Measurements from ENCODE around the gene URB2. TPM values are rescaled to one million over a fixed set of nuclear protein-coding genes. Genes with fewer than 3 reads are reported as not detected.
A peak's percentile ranks its signal among the peaks of the same experiment; 100 is the strongest.
"Not testable (repeated sequence)": the region's sequence is repeated elsewhere in the genome, so short reads cannot be mapped to it uniquely, and the experiment has no call there.

The URB2 gene
- total RNA-seq, 2 experiments from 2014 or later = 13.9 to 16.5 TPM

- ATAC-seq; H3K27ac Mint-ChIP-seq; intact Hi-C loops (cut with DNase I, micrococcal nuclease); DNase-seq; POLR2A ChIA-PET; H3K27me3 Mint-ChIP-seq; H3K9me3 Mint-ChIP-seq (ENCODE audit: low read depth); H3K4me3 Mint-ChIP-seq: not testable (repeated sequence)
- H3K36me3 Mint-ChIP-seq (ENCODE audit: low read depth) = peaks cover 29% of the 10 kb centered on the region
- H3K4me1 Mint-ChIP-seq = peaks cover 13% of the 10 kb centered on the region
- CTCF ChIA-PET = interaction anchor here (0.7 kb wide), 1 partner anchor 32 kb away, joined by 3 read pairs; no protein-coding TSS in a partner anchor
These were observed 30.2 kb upstream of the URB2 start for GRCh38 chr1:229595876-229596275.

GRCh38 chr1:229596925-229597699 lies 28.9 kb upstream of the URB2 start:
- DNase-seq = no peak
- Mint-ChIP-seq H3K27ac (no peak overlapping the region), H3K27me3 (no peaks in the 10 kb centered on the region), H3K36me3 (ENCODE audit: low read depth) (peaks cover 38% of the 10 kb centered on the region), H3K4me3 (no peak overlapping the region), H3K4me1 (peaks cover 16% of the 10 kb centered on the region), H3K9me3 (ENCODE audit: low read depth) (no peaks in the 10 kb centered on the region)
- CTCF ChIA-PET = interaction anchor here (0.7 to 0.8 kb wide), 3 partner anchors 14 to 33 kb away, joined by 3 read pairs; no protein-coding TSS in a partner anchor
- ATAC-seq = no peak
- intact Hi-C loops (cut with DNase I, micrococcal nuclease) = no loop called here
- POLR2A ChIA-PET = no interaction called here

DNA sequence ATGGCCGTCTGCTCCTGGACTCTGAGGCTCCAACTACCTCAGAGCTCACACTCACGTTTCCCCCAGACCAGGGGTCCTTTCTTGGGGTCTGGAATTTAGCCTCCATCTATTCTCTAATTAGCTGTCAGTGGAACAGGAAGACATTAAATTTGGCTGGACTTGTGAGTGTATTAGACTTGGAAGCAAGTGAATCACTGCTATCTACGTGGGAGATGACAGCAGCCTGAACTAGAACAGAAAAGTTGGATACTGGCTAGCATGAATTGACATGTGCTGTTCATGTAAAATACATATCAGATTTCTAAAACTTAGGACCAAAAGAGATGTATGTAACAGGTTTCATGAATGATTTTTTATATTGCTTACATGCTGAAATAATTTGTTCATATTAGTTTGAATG lies 28.2 kb upstream of the URB2 start:
- Mint-ChIP-seq H3K4me3 (no peak overlapping the region), H3K36me3 (ENCODE audit: low read depth) (peaks cover 45% of the 10 kb centered on the region), H3K27ac (no peak overlapping the region), H3K4me1 (peaks cover 16% of the 10 kb centered on the region), H3K27me3 (no peaks in the 10 kb centered on the region), H3K9me3 (ENCODE audit: low read depth) (no peaks in the 10 kb centered on the region)
- ATAC-seq (no peak), DNase-seq (no peak)
- ChIA-PET POLR2A (no interaction called here), CTCF (interaction anchor here (0.8 kb wide), 2 partner anchors 15 to 27 kb away, joined by 3 read pairs; no protein-coding TSS in a partner anchor)
- intact Hi-C loops (cut with DNase I, micrococcal nuclease) = no loop called here

DNA sequence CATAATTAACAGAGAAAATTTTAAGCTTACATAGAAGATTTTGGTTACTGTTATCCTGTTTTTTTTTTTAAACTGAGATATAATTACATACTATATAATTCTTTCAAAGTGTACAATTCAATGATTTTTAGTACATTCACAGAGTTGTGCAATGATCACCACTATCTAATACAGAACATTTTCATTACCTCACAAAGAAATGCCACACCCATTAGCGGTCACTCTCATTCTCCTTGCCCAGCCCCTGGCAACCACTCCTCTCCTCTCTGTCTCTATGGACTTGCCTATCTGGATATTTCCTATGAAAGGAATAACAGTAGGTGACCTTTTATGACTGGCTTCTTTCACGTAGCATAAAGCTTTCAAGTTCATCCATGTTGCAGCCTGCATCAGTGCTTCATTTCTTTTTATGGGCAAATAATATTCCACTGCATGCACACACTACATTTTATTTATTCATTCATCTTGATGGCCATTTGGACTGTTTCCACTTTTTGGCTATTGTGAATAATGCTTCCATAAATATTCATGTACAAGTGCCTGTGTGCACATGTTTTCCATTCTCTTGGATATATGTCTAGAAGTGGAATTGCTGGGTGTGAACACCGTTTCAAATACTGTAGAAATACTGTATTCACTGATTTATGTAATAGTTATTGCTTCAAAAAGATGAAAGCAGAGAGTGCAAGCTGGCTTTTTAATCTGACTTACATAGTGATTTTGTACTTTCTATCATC lies 26.7 kb upstream of the URB2 start:
- Mint-ChIP-seq H3K4me1 (peaks cover 16% of the 10 kb centered on the region), H3K27me3 (no peaks in the 10 kb centered on the region), H3K4me3 (no peak overlapping the region), H3K9me3 (ENCODE audit: low read depth) (no peaks in the 10 kb centered on the region), H3K36me3 (ENCODE audit: low read depth) (peaks cover 43% of the 10 kb centered on the region), H3K27ac (no peak overlapping the region)
- POLR2A ChIA-PET = no interaction called here
- DNase-seq (no peak), ATAC-seq (no peak)
- CTCF ChIA-PET = no interaction called here
- intact Hi-C loops (cut with DNase I, micrococcal nuclease) = no loop called here

- H3K36me3 Mint-ChIP-seq (ENCODE audit: low read depth) = peaks cover 43% of the 10 kb centered on the region
- CTCF ChIA-PET = interaction anchor here (0.6 kb wide), 1 partner anchor 128 kb away, joined by 3 read pairs; no protein-coding TSS in a partner anchor
These were observed 25.8 kb upstream of the URB2 start for GRCh38 chr1:229600229-229600628.

DNA sequence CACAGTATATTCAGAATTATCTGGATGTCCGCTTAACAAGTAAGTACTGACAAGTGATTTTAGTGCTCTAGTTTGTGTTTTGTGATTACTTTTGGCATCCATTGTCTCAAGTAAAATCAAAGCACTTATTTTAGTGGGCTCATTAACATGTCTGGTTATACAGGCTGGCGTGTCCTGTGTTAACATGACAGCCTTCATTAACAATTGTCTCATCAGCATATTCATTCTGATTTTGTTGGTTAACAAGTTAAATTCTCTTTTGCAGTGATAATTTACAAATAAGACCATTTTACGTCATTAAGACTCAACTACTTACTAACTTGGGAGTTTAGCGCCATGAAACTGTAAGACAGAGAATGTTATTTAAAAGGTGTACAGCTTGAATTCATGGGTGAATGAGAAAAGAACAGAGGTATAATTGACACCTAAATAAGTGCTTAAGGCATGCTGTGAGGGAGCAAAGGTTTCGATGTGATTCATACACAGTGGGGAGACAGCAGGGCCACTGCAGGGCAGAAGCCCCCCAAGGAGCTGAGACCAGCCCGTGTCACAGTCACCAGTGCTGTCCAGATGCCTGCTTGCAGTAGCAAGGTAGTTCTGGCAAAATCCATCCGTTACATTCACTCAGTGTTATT lies 22.6 kb upstream of the URB2 start:
- Mint-ChIP-seq H3K4me1 (peaks cover 15% of the 10 kb centered on the region), H3K9me3 (ENCODE audit: low read depth) (no peaks in the 10 kb centered on the region), H3K36me3 (ENCODE audit: low read depth) (peaks cover 58% of the 10 kb centered on the region), H3K27ac (no peak overlapping the region), H3K27me3 (no peaks in the 10 kb centered on the region), H3K4me3 (no peak overlapping the region)
- intact Hi-C loops (cut with DNase I, micrococcal nuclease) = no loop called here
- no peak for ATAC-seq
- no peak for DNase-seq
- POLR2A ChIA-PET = no interaction called here
- CTCF ChIA-PET = no interaction called here

More at GRCh38 chr1:229600229-229600628, 25.8 kb upstream of the URB2 start:
- H3K4me3 Mint-ChIP-seq = no peak overlapping the region
- DNase-seq (no peak), ATAC-seq (peak; percentile 26)
- POLR2A ChIA-PET = no interaction called here
- no peaks in the 10 kb centered on the region for H3K27me3 Mint-ChIP-seq
- peaks cover 16% of the 10 kb centered on the region for H3K4me1 Mint-ChIP-seq
- no peaks in the 10 kb centered on the region for H3K9me3 Mint-ChIP-seq (ENCODE audit: low read depth)
- peak overlapping the region; percentile 2 for H3K27ac Mint-ChIP-seq
- intact Hi-C loops (cut with DNase I, micrococcal nuclease) = no loop called here

- ATAC-seq = peak; percentile 83
- ChIA-PET POLR2A (no interaction called here), CTCF (no interaction called here)
- peaks cover 66% of the 10 kb centered on the region for H3K36me3 Mint-ChIP-seq (ENCODE audit: low read depth)
- H3K9me3 Mint-ChIP-seq (ENCODE audit: low read depth) = no peaks in the 10 kb centered on the region
- no peak overlapping the region for H3K4me3 Mint-ChIP-seq
- intact Hi-C loops (cut with DNase I, micrococcal nuclease) = loop anchor here in 1 of 2 experiments (5.0 kb wide), 1 partner anchor 50 kb away; the partner anchor contains the start of gene ABCB10
- H3K27ac Mint-ChIP-seq = no peak overlapping the region
- H3K4me1 Mint-ChIP-seq = peaks cover 9% of the 10 kb centered on the region
- H3K27me3 Mint-ChIP-seq = no peaks in the 10 kb centered on the region
- DNase-seq = no peak
These were observed 18.7 kb upstream of the URB2 start for GRCh38 chr1:229607370-229607769.

DNA sequence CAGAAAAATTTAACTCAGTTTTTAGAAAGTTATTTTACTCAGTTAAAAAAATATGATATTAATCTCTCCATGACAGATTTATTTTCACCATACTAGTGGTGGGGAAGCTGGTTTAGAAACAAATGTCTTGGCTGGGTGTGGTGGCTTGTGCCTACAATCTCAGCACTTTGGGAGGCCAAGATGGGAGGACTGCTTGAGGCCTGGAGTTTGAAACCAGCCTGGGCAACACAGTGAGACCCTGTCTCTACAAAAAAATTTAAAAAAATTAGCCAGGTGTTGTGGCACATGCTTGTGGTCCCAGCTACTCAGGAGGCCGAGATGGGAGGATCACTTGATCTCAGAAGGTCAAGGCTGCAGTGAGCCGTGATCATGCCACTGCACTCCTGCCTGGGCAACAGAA lies 17.5 kb upstream of the URB2 start:
- H3K9me3 Mint-ChIP-seq (ENCODE audit: low read depth) = no peaks in the 10 kb centered on the region
- H3K36me3 Mint-ChIP-seq (ENCODE audit: low read depth) = peaks cover 64% of the 10 kb centered on the region
- ChIA-PET CTCF (no interaction called here), POLR2A (no interaction called here)
- ATAC-seq (no peak), DNase-seq (no peak)
- no peaks in the 10 kb centered on the region for H3K27me3 Mint-ChIP-seq
- intact Hi-C loops (cut with DNase I, micrococcal nuclease) = loop anchor here in 1 of 2 experiments (5.0 kb wide), 1 partner anchor 51 kb away; the partner anchor contains the start of gene ABCB10
- peaks cover 9% of the 10 kb centered on the region for H3K4me1 Mint-ChIP-seq
- H3K27ac Mint-ChIP-seq = no peak overlapping the region
- H3K4me3 Mint-ChIP-seq = no peak overlapping the region

DNA sequence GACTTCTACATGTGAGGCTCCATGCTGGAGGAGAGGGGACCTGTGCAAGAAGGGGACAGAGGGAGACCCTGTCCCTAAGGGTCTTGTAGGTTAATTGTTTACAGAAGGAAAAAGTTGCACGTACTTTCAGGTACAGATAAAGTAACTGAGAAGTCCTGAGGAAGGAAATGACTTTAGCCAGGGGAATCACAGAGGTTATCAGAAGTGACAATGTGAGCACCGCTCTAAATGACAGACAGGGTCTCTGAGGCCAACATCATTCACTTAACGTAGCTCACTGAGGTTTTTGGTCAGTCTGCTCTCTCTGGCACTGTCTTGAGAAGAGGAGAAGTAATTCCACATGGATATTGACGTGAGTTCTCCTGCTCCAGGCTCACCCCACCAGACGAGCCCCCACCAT lies 12.1 kb upstream of the URB2 start:
- Mint-ChIP-seq H3K4me3 (no peak overlapping the region), H3K9me3 (ENCODE audit: low read depth) (no peaks in the 10 kb centered on the region), H3K27ac (no peak overlapping the region), H3K36me3 (ENCODE audit: low read depth) (peaks cover 42% of the 10 kb centered on the region), H3K4me1 (peaks cover 12% of the 10 kb centered on the region), H3K27me3 (no peaks in the 10 kb centered on the region)
- intact Hi-C loops (cut with DNase I, micrococcal nuclease) = no loop called here
- CTCF ChIA-PET = no interaction called here
- POLR2A ChIA-PET = no interaction called here
- DNase-seq = no peak
- no peak for ATAC-seq

GRCh38 chr1:229614701-229615100 lies 11.3 kb upstream of the URB2 start:
- CTCF ChIA-PET = no interaction called here

GRCh38 chr1:229617351-229618100 lies 8.5 kb upstream of the URB2 start:
- DNase-seq (no peak), ATAC-seq (no peak)
- ChIA-PET CTCF (no interaction called here), POLR2A (interaction anchor here (0.6 kb wide), 1 partner anchor 24 kb away, joined by 5 read pairs; no protein-coding TSS in a partner anchor)
- Mint-ChIP-seq H3K36me3 (ENCODE audit: low read depth) (peaks cover 12% of the 10 kb centered on the region), H3K27ac (no peak overlapping the region), H3K4me1 (peaks cover 37% of the 10 kb centered on the region), H3K27me3 (no peaks in the 10 kb centered on the region), H3K9me3 (ENCODE audit: low read depth) (no peaks in the 10 kb centered on the region), H3K4me3 (no peak overlapping the region)
- intact Hi-C loops (cut with DNase I, micrococcal nuclease) = no loop called here

More at GRCh38 chr1:229614701-229615100, 11.3 kb upstream of the URB2 start:
- ATAC-seq = no peak
- no peaks in the 10 kb centered on the region for H3K27me3 Mint-ChIP-seq
- no peaks in the 10 kb centered on the region for H3K9me3 Mint-ChIP-seq (ENCODE audit: low read depth)
- intact Hi-C loops (cut with DNase I, micrococcal nuclease) = no loop called here
- H3K4me1 Mint-ChIP-seq = peaks cover 19% of the 10 kb centered on the region
- H3K4me3 Mint-ChIP-seq = no peak overlapping the region
- no peak for DNase-seq
- peaks cover 36% of the 10 kb centered on the region for H3K36me3 Mint-ChIP-seq (ENCODE audit: low read depth)
- POLR2A ChIA-PET = no interaction called here
- no peak overlapping the region for H3K27ac Mint-ChIP-seq
